IMR-90 (cell line): ENCODE measurements around the gene SPARC. TPM values are rescaled to one million over a fixed set of nuclear protein-coding genes. Genes with fewer than 3 reads are reported as not detected.

Experiments
- ATAC-seq: fragments of 200-7000 bp; cut with Tn5 transposase; 2 replicates; pipeline ENCODE4 v1.9.1; 2020; ENCODE audit warnings: low read depth, mild to moderate bottlenecking, moderate library complexity
- BruUV-seq: library from RNA; stranded (reverse); fragments of 400-500 nt; replicated peaks from 2 replicates; lab custom pipeline; 2021; lab: Mats Ljungman, UMichigan
- CTCF ChIA-PET: fragments of 300-600 bp; formaldehyde crosslinking; extraction: SDS; loops from one replicate; lab custom pipeline; 2021; ENCODE audit warnings: antibody characterized with exemption; lab: Yijun Ruan, JAX
- POLR2A ChIA-PET: fragments of 300-600 bp; sonication (Branson Sonifier 250); formaldehyde crosslinking; loops from one replicate; lab custom pipeline; 2022; ENCODE audit warnings: antibody characterized with exemption; ENCODE audit not compliant: unreplicated experiment; lab: Charles Lee
- DNase-seq: peaks from one replicate; pipeline ENCODE4 v3.0.0; 2013
- H2AFZ ChIP-seq: replicated peaks from 2 replicates; pipeline ENCODE3; 2013; ENCODE audit warnings: low read length, mild to moderate bottlenecking; ENCODE audit not compliant: poor library complexity
- H2AK5ac ChIP-seq: 2 replicates; pipeline ENCODE4 v1.6.1; 2013; ENCODE audit warnings: low read depth, low read length, inconsistent platforms
- H2AK9ac ChIP-seq: replicated peaks from 2 replicates; pipeline ENCODE3; 2013; ENCODE audit warnings: mild to moderate bottlenecking, low read depth, low read length, moderate library complexity; ENCODE audit not compliant: poor library complexity
- H2BK120ac ChIP-seq: 2 replicates; pipeline ENCODE4 v1.6.1; 2013; ENCODE audit warnings: low read depth, low read length, inconsistent platforms
- H2BK15ac ChIP-seq: 3 replicates; pipeline ENCODE4 v1.6.1; 2013; ENCODE audit warnings: low read depth, low read length, inconsistent platforms
- H2BK20ac ChIP-seq: 2 replicates; pipeline ENCODE4 v1.6.1; 2013; ENCODE audit warnings: low read depth, mild to moderate bottlenecking, inconsistent platforms, low read length, moderate library complexity
- H2BK5ac ChIP-seq: 2 replicates; pipeline ENCODE4 v1.6.1; 2013; ENCODE audit warnings: mild to moderate bottlenecking, low read depth, low read length, inconsistent platforms; ENCODE audit not compliant: poor library complexity, severe bottlenecking
- H3K14ac ChIP-seq: replicated peaks from 2 replicates; pipeline ENCODE4 v1.6.1; 2013; ENCODE audit warnings: low read depth, low read length, inconsistent platforms
- H3K18ac ChIP-seq: 2 replicates; pipeline ENCODE4 v1.6.1; 2013; ENCODE audit warnings: low read depth, low read length, control low read depth
- H3K23ac ChIP-seq: 2 replicates; pipeline ENCODE4 v1.6.1; 2013; ENCODE audit warnings: low read depth, low read length, inconsistent platforms
- H3K27ac ChIP-seq: 2 replicates; pipeline ENCODE4 v1.5.1; 2013; ENCODE audit warnings: mild to moderate bottlenecking, control low read depth, low read length; ENCODE audit not compliant: insufficient read depth
- H3K27me3 ChIP-seq: 2 replicates; pipeline ENCODE4 v1.6.1; 2013; ENCODE audit warnings: low read length; ENCODE audit not compliant: control insufficient read depth, insufficient read depth
- H3K36me3 ChIP-seq: 2 replicates; pipeline ENCODE4 v1.6.1; 2013; ENCODE audit warnings: low read length, mixed read lengths; ENCODE audit not compliant: control insufficient read depth, insufficient read depth
- H3K4ac ChIP-seq: 2 replicates; pipeline ENCODE4 v1.6.1; 2013; ENCODE audit warnings: low read depth, low read length, inconsistent platforms
- H3K4me1 ChIP-seq: 2 replicates; pipeline ENCODE4 v1.6.1; 2013; ENCODE audit warnings: low read length, mixed read lengths; ENCODE audit not compliant: control insufficient read depth, insufficient read depth
- H3K4me2 ChIP-seq: 2 replicates; pipeline ENCODE4 v1.6.1; 2013; ENCODE audit warnings: low read depth, mild to moderate bottlenecking, control low read depth, low read length, moderate library complexity
- H3K4me3 ChIP-seq: 2 replicates; pipeline ENCODE4 v1.5.1; 2013; ENCODE audit warnings: low read depth, mild to moderate bottlenecking, control low read depth, low read length, moderate library complexity; ENCODE audit not compliant: insufficient read depth
- H3K56ac ChIP-seq: 2 replicates; pipeline ENCODE4 v1.6.1; 2013; ENCODE audit warnings: low read length, inconsistent platforms; ENCODE audit not compliant: insufficient read depth; ENCODE audit errors: extremely low read depth
- H3K79me1 ChIP-seq, 2 experiments: 2 replicates each; pipeline ENCODE4 v1.6.1; 2013; ENCODE audit warnings: low read length in 2 of 2, inconsistent platforms in 1 of 2, low read depth in 1 of 2
- H3K9ac ChIP-seq: 2 replicates; pipeline ENCODE4 v1.6.1; 2013; ENCODE audit warnings: low read depth, low read length, control low read depth
- H3K9me1 ChIP-seq: 2 replicates; pipeline ENCODE4 v1.6.1; 2013; ENCODE audit warnings: low read length, inconsistent platforms; ENCODE audit not compliant: insufficient read depth
- H3K9me3 ChIP-seq: 2 replicates; pipeline ENCODE4 v1.6.1; 2013; ENCODE audit warnings: low read length; ENCODE audit not compliant: control insufficient read depth, insufficient read depth
- H4K20me1 ChIP-seq: 2 replicates; pipeline ENCODE4 v1.6.1; 2013; ENCODE audit warnings: low read length, inconsistent platforms; ENCODE audit not compliant: insufficient read depth
- H4K5ac ChIP-seq: 2 replicates; pipeline ENCODE4 v1.6.1; 2013; ENCODE audit warnings: mild to moderate bottlenecking, low read depth, low read length, control low read depth
- H4K8ac ChIP-seq, 2 experiments: 2 replicates each; pipeline ENCODE4 v1.6.1; 2013; ENCODE audit warnings: low read depth in 2 of 2, low read length in 2 of 2, control low read depth in 1 of 2, inconsistent platforms in 1 of 2
- H4K91ac ChIP-seq: 2 replicates; pipeline ENCODE4 v1.6.1; 2013; ENCODE audit warnings: low read depth, low read length, inconsistent platforms; ENCODE audit not compliant: insufficient read depth
- BHLHE40 ChIP-seq: fragments of 150-350 bp; IDR thresholded peaks from 2 replicates; pipeline ENCODE4 v1.6.1; 2016; ENCODE audit warnings: mild to moderate bottlenecking, low read depth, low read length
- CEBPB ChIP-seq: IDR thresholded peaks from 2 replicates; pipeline ENCODE4 v1.6.1; 2012; ENCODE audit warnings: low read depth, low read length, improper control_type of control experiment
- CTCF ChIP-seq: conservative IDR thresholded peaks from 2 replicates; pipeline ENCODE4 v1.5.1; 2012; ENCODE audit warnings: mild to moderate bottlenecking, low read depth, low read length, improper control_type of control experiment
- ELK1 ChIP-seq: fragments of 150-350 bp; IDR thresholded peaks from 2 replicates; pipeline ENCODE4 v1.6.1; 2016; ENCODE audit warnings: low read depth, mild to moderate bottlenecking, low read length, moderate library complexity, borderline replicate concordance
- FOS ChIP-seq: fragments of 150-350 bp; IDR thresholded peaks from 2 replicates; pipeline ENCODE4 v1.6.1; 2016; ENCODE audit warnings: low read depth, low read length
- MAFK ChIP-seq: IDR thresholded peaks from 2 replicates; pipeline ENCODE4 v1.6.1; 2012; ENCODE audit warnings: low read depth, low read length, improper control_type of control experiment
- MXI1 ChIP-seq: IDR thresholded peaks from 2 replicates; pipeline ENCODE4 v1.6.1; 2012; ENCODE audit warnings: low read depth, mild to moderate bottlenecking, low read length, moderate library complexity, borderline replicate concordance
- NFE2L2 ChIP-seq: fragments of 150-350 bp; IDR thresholded peaks from 2 replicates; pipeline ENCODE4 v1.6.1; 2016; ENCODE audit warnings: low read depth, mild to moderate bottlenecking, low read length
- POLR2A ChIP-seq: IDR thresholded peaks from 2 replicates; pipeline ENCODE4 v1.6.1; 2012; ENCODE audit warnings: mild to moderate bottlenecking, low read depth, low read length
- RAD21 ChIP-seq: IDR thresholded peaks from 2 replicates; pipeline ENCODE4 v1.6.1; 2012; ENCODE audit warnings: low read length, improper control_type of control experiment
- RCOR1 ChIP-seq: IDR thresholded peaks from 2 replicates; pipeline ENCODE4 v1.6.1; 2012; ENCODE audit warnings: mild to moderate bottlenecking, low read length, improper control_type of control experiment; ENCODE audit not compliant: insufficient replicate concordance
- RFX5 ChIP-seq: IDR thresholded peaks from 2 replicates; pipeline ENCODE4 v1.8.0; 2012; ENCODE audit warnings: low read depth, mild to moderate bottlenecking, low read length, moderate library complexity
- SMC3 ChIP-seq: fragments of 150-350 bp; IDR thresholded peaks from 2 replicates; pipeline ENCODE4 v1.6.1; 2016; ENCODE audit warnings: low read depth, mild to moderate bottlenecking, antibody characterized with exemption, low read length, moderate library complexity
- USF2 ChIP-seq: fragments of 150-350 bp; IDR thresholded peaks from 2 replicates; pipeline ENCODE4 v1.6.1; 2017; ENCODE audit warnings: mild to moderate bottlenecking, antibody characterized with exemption, low read length, low read depth
- WGBS, 2 experiments: methylation state at CpG; one replicate each; pipeline versions ENCODE4 v1.1.5 to v1.1.7; 2013; ENCODE audit warnings: missing lambda C conversion rate in 2 of 2; ENCODE audit not compliant: insufficient read length in 1 of 2; ENCODE audit errors: extremely low coverage in 2 of 2; 5-methylcytosine and 5-hydroxymethylcytosine counted together
- dilution Hi-C: fragments of 300-500 bp; cut with HindIII; formaldehyde crosslinking; loops from one replicate; pipeline ENCODE4 v1.14.3; 2018; ENCODE audit warnings: low sequenced_read_pairs; ENCODE audit not compliant: unreplicated experiment
- in situ Hi-C: fragments of 300-500 bp; cut with MboI; formaldehyde crosslinking; loops from 3 replicates; pipeline ENCODE4 v1.14.3; 2019; ENCODE audit warnings: low sequenced_read_pairs, inconsistent platforms, mixed read lengths
- intact Hi-C: fragments of 100-400 bp; cut with micrococcal nuclease; formaldehyde crosslinking; loops from 2 replicates; pipeline ENCODE4 v1.10.0; 2022
- polyA plus RNA-seq, 3 experiments: library from polyadenylated mRNA; depleted of rRNA; stranded (reverse); fragments of >200 nt; gene quantifications; 2 replicates each; pipeline ENCODE4 v1.2.3, GENCODE V29; 2012; ENCODE audit warnings: low replicate concordance in 1 of 3
- total RNA-seq: library from RNA; depleted of rRNA; stranded (reverse); fragments of >200 nt; gene quantifications from 2 replicates; pipeline ENCODE4 v1.2.3, GENCODE V29; 2012

The SPARC gene
- total and polyA plus RNA-seq, 2 of the 4 experiments (the other 2 are of a cell fraction), result 1,186 to 4,692 TPM

GRCh38 chr5:151696470-151697061, 9.9 kb upstream of the SPARC start:
- Histone ChIP-seq H3K9me1 (peaks cover 11% of the 10 kb centered on the region), H3K23ac (peak overlapping the region; percentile 99), H2BK20ac (peak overlapping the region; percentile 97), H3K36me3 (no peaks in the 10 kb centered on the region), H2AFZ (peak overlapping the region; percentile 79), H3K9me3 (no peaks in the 10 kb centered on the region), H3K56ac (peak overlapping the region; percentile 97), H4K91ac (peak overlapping the region; percentile 100), H3K4me1 (peaks cover 41% of the 10 kb centered on the region), H3K18ac (peak overlapping the region; percentile 97), H3K4me3 (no peak overlapping the region), H3K79me1 (peaks cover 8 to 30% of the 10 kb centered on the region in 2 experiments; a peak in 3 of 4 replicates), H3K27me3 (no peaks in the 10 kb centered on the region), H2BK120ac (peak overlapping the region; percentile 99), H4K20me1 (no peaks in the 10 kb centered on the region), H3K4ac (peak overlapping the region; percentile 100), H4K8ac (peak overlapping the region; percentile 93 to 96), H2BK5ac (peak overlapping the region; percentile 95), H3K14ac (peak overlapping the region; percentile 99), H3K27ac (peak overlapping the region; percentile 94), H2AK5ac (peak overlapping the region; percentile 96), H2AK9ac (peak overlapping the region; percentile 96), H2BK15ac (peak overlapping the region; percentile 98), H3K4me2 (peak overlapping the region; percentile 65), H4K5ac (peak overlapping the region; percentile 70), H3K9ac (peak overlapping the region; percentile 75)
- in situ Hi-C loops, result no loop called here
- WGBS, 2 experiments, result 11% methylated on average over 4 of the region's 20 CpGs; no CpG with 5 or more reads in 1 of the 2 experiments
- DNase-seq (peak; percentile 99), ATAC-seq (peak; percentile 64)
- POLR2A ChIA-PET, result interaction anchor here (0.6 to 3.0 kb wide), 7 partner anchors 9 to 75 kb away, joined by 3 to 61 read pairs (median 4); partner anchors contain the start of genes ATOX1, G3BP1 and SPARC
- TSS peak; percentile 99 for BruUV-seq
- dilution Hi-C loops, result no loop called here
- intact Hi-C loops, result loop anchor here (1.0 kb wide), 1 partner anchor 9 kb away; no protein-coding TSS in a partner anchor
- CTCF ChIA-PET, result interaction anchor here (0.6 to 2.2 kb wide), 3 partner anchors 8 to 44 kb away, joined by 4 to 9 read pairs (median 4); no protein-coding TSS in a partner anchor
- 0 out of 2 replicates have a peak, but pooled peaks have one; percentile 8 for TF ChIP-seq SMC3
- no peak for TF ChIP-seq CTCF
- peak; percentile 60 for TF ChIP-seq CEBPB
- peak; percentile 93 for TF ChIP-seq FOS
- TF ChIP-seq RCOR1, result no peak
- TF ChIP-seq BHLHE40, result 0 out of 2 replicates have a peak, but pooled peaks have one; percentile 7
- TF ChIP-seq MXI1, result peak; percentile 34; the same call in 1 of the 2 replicates
- no peak for TF ChIP-seq USF2
- no peak for TF ChIP-seq ELK1
- no peak for TF ChIP-seq MAFK
- peak; percentile 75 for TF ChIP-seq NFE2L2
- no peak for TF ChIP-seq RFX5
- TF ChIP-seq RAD21, result no peak
- peak; percentile 88 for TF ChIP-seq POLR2A
